Nephron (organoid): ENCODE data around the gene MRE11.
A peak's percentile ranks its signal among the peaks of the same experiment; 100 is the strongest.
"Not testable (repeated sequence)": the region's sequence is repeated elsewhere in the genome, so short reads cannot be mapped to it uniquely, and the experiment has no call there.

Source experiments
- H3K27ac Mint-ChIP-seq, 3 experiments: 2 replicates each; pipeline ENCODE4 v1.8.0; 2020; ENCODE audit warnings: mixed read lengths in 3 of 3, mild to moderate bottlenecking in 2 of 3, moderate library complexity in 1 of 3
- H3K27me3 Mint-ChIP-seq: 2 replicates; pipeline ENCODE4 v1.8.0; 2021; ENCODE audit warnings: low read depth, mild to moderate bottlenecking, moderate library complexity, mixed read lengths
- H3K36me3 Mint-ChIP-seq: 2 replicates; pipeline ENCODE4 v1.8.0; 2020; ENCODE audit warnings: low read depth, mixed read lengths
- H3K4me1 Mint-ChIP-seq: 2 replicates; pipeline ENCODE4 v1.8.0; 2020; ENCODE audit warnings: mixed read lengths
- H3K4me3 Mint-ChIP-seq, 3 experiments: 2 replicates each; pipeline ENCODE4 v1.8.0; 2020; ENCODE audit warnings: mild to moderate bottlenecking in 3 of 3, mixed read lengths in 3 of 3, moderate library complexity in 2 of 3
- H3K9me3 Mint-ChIP-seq: 2 replicates; pipeline ENCODE4 v1.8.0; 2020; ENCODE audit warnings: mixed read lengths
- TF ChIP-seq, protein P1 (sequence below), 3 experiments: fragments of 200-600 bp; sonication (generic); IDR thresholded peaks; one replicate each; pipeline ENCODE4 v1.5.0; 2021; ENCODE audit warnings: antibody characterized with exemption in 3 of 3; ENCODE audit not compliant: unreplicated experiment in 3 of 3

Gene MRE11

DNA sequence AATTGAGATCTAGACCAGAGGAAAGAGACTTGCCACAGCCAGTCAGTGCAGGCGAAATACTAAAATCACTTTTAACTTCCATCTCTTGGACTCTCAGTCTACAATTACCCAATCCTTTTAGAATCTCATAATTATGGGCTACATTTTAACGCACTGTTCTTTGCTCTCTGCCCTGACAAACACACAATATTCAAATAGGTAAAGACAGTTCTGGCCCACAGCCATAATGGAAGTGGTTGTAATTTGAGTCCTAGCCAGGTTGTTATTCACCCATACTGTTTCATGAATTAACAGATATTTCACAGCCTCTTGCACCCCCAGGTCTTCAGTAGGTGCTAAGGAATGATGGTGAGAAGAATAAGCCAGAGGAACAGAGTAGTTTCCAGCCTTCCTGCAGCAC is 19.4 kb upstream of the MRE11 start:
- TF ChIP-seq, protein P1, sequence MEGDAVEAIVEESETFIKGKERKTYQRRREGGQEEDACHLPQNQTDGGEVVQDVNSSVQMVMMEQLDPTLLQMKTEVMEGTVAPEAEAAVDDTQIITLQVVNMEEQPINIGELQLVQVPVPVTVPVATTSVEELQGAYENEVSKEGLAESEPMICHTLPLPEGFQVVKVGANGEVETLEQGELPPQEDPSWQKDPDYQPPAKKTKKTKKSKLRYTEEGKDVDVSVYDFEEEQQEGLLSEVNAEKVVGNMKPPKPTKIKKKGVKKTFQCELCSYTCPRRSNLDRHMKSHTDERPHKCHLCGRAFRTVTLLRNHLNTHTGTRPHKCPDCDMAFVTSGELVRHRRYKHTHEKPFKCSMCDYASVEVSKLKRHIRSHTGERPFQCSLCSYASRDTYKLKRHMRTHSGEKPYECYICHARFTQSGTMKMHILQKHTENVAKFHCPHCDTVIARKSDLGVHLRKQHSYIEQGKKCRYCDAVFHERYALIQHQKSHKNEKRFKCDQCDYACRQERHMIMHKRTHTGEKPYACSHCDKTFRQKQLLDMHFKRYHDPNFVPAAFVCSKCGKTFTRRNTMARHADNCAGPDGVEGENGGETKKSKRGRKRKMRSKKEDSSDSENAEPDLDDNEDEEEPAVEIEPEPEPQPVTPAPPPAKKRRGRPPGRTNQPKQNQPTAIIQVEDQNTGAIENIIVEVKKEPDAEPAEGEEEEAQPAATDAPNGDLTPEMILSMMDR (IDR thresholded peaks at IDR 0.05; ENCODE audit: unreplicated experiment in 3 of 3): no peak

DNA sequence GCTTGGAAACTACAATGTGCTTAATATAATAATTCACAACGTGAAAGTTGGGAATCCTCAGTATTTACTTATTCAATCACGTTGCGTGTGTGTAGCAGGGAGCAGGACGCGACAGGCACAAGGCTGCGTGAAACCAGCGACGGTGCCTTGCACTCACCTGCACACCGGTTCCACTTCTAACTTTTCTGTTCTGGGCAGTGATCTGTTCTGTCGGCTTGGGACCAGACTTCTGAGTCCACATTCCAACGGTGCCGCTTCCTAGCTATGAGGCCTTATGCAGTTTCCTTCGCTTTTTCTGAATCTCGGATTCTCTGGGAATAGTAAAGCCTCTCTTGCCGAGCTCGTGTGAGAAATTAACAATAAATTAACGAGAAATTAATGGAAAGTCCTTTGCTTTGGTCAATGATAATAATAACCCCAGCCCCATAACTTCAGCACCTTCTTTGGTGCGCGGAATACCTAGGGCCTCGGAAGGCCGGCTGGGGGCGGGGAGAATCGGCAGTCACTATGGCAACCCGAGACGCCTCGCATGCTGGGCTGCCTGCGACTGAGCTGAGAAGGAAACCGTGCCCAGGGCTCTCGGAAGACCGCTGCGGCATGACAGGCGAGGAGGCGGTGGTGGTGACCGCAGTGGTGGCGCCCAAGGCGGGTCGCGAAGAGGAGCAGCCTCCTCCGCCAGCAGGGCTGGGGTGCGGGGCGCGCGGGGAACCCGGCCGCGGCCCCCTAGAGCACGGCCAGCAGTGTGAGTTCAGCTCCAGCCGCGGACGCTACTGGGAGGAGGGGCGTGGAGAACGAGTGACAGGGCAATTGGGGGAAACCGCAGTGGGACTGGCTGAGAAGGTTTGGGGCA is 18.5 kb upstream of the MRE11 start, which contains the start of gene C11orf97:
Gene C11orf97, plus strand, starts transcription at position 530 of the 850 bp plus-strand sequence. Its CDS starts 68 bp downstream, at position 598.
- Mint-ChIP-seq H3K4me1 (peaks cover 6% of the 10 kb centered on the region), H3K27me3 (peaks cover 40% of the 10 kb centered on the region), H3K36me3 (no peaks in the 10 kb centered on the region), H3K27ac (no peak within 1 kb of the TSS), H3K4me3 (peak within 1 kb of the TSS; percentile 85 to 87 (median 85)), H3K9me3 (no peaks in the 10 kb centered on the region)
- TF ChIP-seq, protein P1 (IDR thresholded peaks at IDR 0.05; ENCODE audit: unreplicated experiment in 3 of 3): no peak

More for the DNA sequence above, 19.4 kb upstream of the MRE11 start:
- H3K4me3 Mint-ChIP-seq: peak overlapping the region; percentile 38 to 85 (median 85)
- no peaks in the 10 kb centered on the region for H3K36me3 Mint-ChIP-seq
- H3K9me3 Mint-ChIP-seq: no peaks in the 10 kb centered on the region
- peaks cover 6% of the 10 kb centered on the region for H3K4me1 Mint-ChIP-seq
- peaks cover 39% of the 10 kb centered on the region for H3K27me3 Mint-ChIP-seq
- no peak overlapping the region for H3K27ac Mint-ChIP-seq

DNA sequence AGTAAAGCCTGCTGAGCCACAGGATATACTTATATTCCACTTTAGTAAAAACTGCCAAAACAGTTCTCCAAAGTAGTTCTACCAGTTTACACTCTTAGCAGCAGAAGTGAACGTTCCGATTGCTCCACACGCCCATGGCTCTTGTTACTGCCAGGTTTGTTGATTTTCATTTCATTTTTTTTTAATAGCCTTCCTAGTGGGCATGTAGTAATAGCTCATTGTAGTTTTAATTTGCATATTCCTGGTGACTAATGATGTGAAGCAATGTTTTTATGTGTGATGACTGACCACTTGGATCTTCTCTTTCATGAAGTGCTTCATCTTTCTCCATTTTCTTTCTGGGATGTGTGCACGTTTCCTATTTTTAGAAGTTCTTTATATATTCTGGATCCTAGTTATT is 13.8 kb upstream of the MRE11 start:
- Mint-ChIP-seq H3K4me3 (no peak overlapping the region), H3K4me1 (peaks cover 6% of the 10 kb centered on the region), H3K27me3 (peaks cover 23% of the 10 kb centered on the region), H3K27ac (no peak overlapping the region), H3K9me3 (no peaks in the 10 kb centered on the region), H3K36me3 (no peaks in the 10 kb centered on the region)
- TF ChIP-seq, protein P1 (IDR thresholded peaks at IDR 0.05; ENCODE audit: unreplicated experiment in 3 of 3): no peak

DNA sequence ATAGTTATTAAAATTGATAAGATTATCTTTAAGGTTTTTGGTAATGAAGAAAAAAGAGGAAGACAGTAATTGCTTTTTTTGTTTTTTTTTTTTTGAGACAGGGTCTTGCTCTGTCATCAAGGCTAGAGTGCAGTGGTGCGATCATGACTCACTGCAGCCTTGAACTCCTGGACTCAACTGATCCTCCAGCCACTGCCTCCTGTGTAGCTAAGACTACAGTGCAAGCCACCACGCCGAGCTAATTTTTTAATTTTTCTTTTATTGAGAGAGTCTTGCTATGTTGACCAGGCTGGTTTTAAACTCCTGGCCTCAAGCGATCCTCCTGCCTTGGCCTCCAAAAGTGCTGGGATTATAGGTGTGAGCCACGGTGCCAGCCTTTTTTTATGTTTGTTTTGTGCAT is 12.9 kb upstream of the MRE11 start:
- peaks cover 15% of the 10 kb centered on the region for H3K27me3 Mint-ChIP-seq
- H3K4me3 Mint-ChIP-seq, H3K27ac Mint-ChIP-seq, H3K4me1 Mint-ChIP-seq, H3K36me3 Mint-ChIP-seq, H3K9me3 Mint-ChIP-seq: not testable (repeated sequence)

DNA sequence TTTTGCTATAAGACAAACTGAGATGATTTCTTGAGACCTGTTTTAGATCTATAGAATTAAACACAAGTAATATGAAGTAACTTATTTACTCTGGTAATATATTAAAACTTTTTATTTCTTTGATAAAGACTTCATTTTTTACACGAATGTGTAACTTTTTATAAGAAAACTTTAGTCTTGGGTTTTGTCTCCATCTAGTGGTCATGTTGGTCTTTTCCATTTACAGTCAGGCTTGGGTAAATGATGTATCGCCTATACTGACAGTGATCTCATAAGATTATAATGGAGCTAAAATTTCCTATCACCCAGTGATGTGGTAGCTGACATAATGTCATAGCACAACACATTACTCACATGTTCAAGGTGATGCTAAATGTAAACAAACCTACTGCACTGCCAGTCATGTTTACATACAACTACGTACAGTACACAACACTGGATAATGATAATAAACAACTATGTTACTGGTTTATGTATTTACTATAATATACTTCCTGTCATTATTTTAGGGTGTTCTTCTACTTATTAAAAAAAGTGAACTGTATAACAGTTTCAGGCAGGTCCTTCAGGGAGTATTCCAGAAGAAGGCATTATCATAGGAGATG is 11.1 kb upstream of the MRE11 start:
- Mint-ChIP-seq H3K4me1 (no peaks in the 10 kb centered on the region), H3K27ac (no peak overlapping the region), H3K36me3 (no peaks in the 10 kb centered on the region), H3K4me3 (no peak overlapping the region), H3K27me3 (peaks cover 10% of the 10 kb centered on the region), H3K9me3 (no peaks in the 10 kb centered on the region)
- TF ChIP-seq, protein P1 (IDR thresholded peaks at IDR 0.05; ENCODE audit: unreplicated experiment in 3 of 3): peak; percentile 64 to 81 (median 75)

DNA sequence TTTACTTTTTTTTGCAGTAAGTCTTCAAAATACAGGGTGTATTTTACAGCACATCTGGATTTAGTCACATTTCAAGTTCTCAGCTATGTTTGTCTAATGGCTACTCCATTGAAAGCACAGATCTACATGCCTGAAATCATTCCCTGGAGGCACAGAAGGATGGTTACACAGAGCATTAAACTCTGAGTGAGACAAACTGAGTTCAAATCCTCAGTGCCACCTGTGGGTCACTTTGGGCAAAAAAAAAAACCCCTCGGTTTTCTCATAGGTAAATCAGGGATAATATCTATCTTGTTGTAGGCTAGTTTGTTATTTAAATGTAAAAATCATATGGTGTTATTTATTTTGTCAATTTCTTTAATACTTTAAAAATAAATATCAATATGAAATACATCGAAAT is 7.9 kb upstream of the MRE11 start:
- H3K4me3 Mint-ChIP-seq: no peak overlapping the region
- H3K4me1 Mint-ChIP-seq: no peaks in the 10 kb centered on the region
- peaks cover 3% of the 10 kb centered on the region for H3K27me3 Mint-ChIP-seq
- no peaks in the 10 kb centered on the region for H3K9me3 Mint-ChIP-seq
- TF ChIP-seq, protein P1 (IDR thresholded peaks at IDR 0.05; ENCODE audit: unreplicated experiment in 3 of 3): no peak
- no peak overlapping the region for H3K27ac Mint-ChIP-seq
- peaks cover 14% of the 10 kb centered on the region for H3K36me3 Mint-ChIP-seq
